Activated B cell treated with CpG ODN at 0.5 μM for 24 hours (primary cell): ENCODE results near the gene OR2A5. TPM values are rescaled to one million over a fixed set of nuclear protein-coding genes. Genes with fewer than 3 reads are reported as not detected.
"Not testable (repeated sequence)": the region's sequence is repeated elsewhere in the genome, so short reads cannot be mapped to it uniquely, and the experiment has no call there.

Experiments
- ATAC-seq: fragments of 200-7000 bp; cut with Tn5 transposase; one replicate; pipeline ENCODE4 v1.10.0; 2021; ENCODE audit warnings: low read depth, mild to moderate bottlenecking, moderate library complexity
- CTCF ChIA-PET: fragments of 350-600 bp; sonication (Branson Sonifier 250); formaldehyde crosslinking; loops from one replicate; lab custom pipeline; 2021; ENCODE audit warnings: antibody characterized with exemption; lab: Charles Lee
- POLR2A ChIA-PET: fragments of 350-600 bp; sonication (Branson Sonifier 250); formaldehyde crosslinking; loops from one replicate; lab custom pipeline; 2021; ENCODE audit warnings: antibody characterized with exemption; lab: Charles Lee
- DNase-seq: peaks from one replicate; pipeline ENCODE4 v3.0.0; 2022
- H3K27ac Mint-ChIP-seq: one replicate; pipeline ENCODE4 v1.8.0; 2020; ENCODE audit warnings: mixed read lengths
- H3K27me3 Mint-ChIP-seq: one replicate; pipeline ENCODE4 v1.8.0; 2021; ENCODE audit warnings: mixed read lengths
- H3K36me3 Mint-ChIP-seq: one replicate; pipeline ENCODE4 v1.8.0; 2021; ENCODE audit warnings: low read depth, mixed read lengths
- H3K4me1 Mint-ChIP-seq: one replicate; pipeline ENCODE4 v1.8.0; 2021; ENCODE audit warnings: mixed read lengths
- H3K4me3 Mint-ChIP-seq: one replicate; pipeline ENCODE4 v1.8.0; 2020; ENCODE audit warnings: mild to moderate bottlenecking, mixed read lengths
- H3K9me3 Mint-ChIP-seq: one replicate; pipeline ENCODE4 v1.8.0; 2020; ENCODE audit warnings: mixed read lengths
- intact Hi-C: fragments of 100-400 bp; cut with micrococcal nuclease; formaldehyde crosslinking; loops from one replicate; pipeline ENCODE4 v1.15.1; 2024
- total RNA-seq: library from RNA; stranded (reverse); gene quantifications from 2 replicates; pipeline ENCODE4 v1.2.3, GENCODE V29; 2022
- TF ChIP-seq, protein P1 (sequence below): fragments of 200-600 bp; IDR thresholded peaks from one replicate; pipeline ENCODE4 v1.8.0; 2022; ENCODE audit warnings: antibody characterized with exemption, mild to moderate bottlenecking

Gene OR2A5
- total RNA-seq, 1 donor from 2014 or later: not detected

DNA sequence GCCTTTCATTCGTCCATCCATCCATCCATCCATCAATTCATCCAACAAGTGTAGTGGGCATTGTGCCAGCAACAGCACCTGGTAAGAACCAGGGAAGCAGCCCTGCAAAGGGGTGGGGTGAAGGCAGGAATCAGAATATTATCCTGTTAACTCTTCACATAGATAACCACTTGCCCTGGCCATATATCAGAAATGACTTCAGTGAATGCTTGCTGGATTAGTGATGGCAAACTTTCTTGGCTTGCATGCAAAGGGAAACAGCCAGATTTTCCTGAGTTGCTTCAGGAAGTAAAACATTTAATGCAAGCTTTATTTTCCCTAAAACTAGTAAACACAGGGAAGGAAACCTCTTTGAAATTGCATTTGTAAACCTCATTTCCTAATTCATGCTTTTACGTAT lies 743 bp downstream of the OR2A5 start:
- intact Hi-C loops: no loop called here
- H3K4me3 Mint-ChIP-seq: no peak overlapping the region

DNA sequence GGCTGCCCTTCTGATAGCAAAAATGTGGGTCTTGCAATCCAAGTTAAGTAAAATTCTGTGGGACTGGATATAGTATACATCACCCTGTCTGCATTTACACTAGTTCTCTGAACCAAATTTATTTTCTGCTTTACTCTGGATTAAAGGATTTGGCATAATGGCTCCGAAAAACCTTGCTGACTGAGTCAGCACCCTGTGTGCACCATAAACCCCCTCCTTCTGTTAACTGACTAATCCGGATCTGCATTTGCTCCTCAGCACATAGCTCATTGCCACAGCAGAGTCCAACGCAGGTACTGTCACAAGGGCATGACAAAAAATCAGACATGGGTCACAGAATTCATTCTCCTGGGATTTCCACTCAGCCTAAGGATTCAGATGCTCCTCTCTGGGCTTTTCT lies 1.3 kb downstream of the OR2A5 start:
- Mint-ChIP-seq H3K27me3 (no peaks in the 10 kb centered on the region), H3K4me3 (no peak overlapping the region), H3K4me1 (no peaks in the 10 kb centered on the region), H3K36me3 (no peaks in the 10 kb centered on the region), H3K9me3 (no peaks in the 10 kb centered on the region), H3K27ac (no peak overlapping the region)
- no peak for DNase-seq
- ChIA-PET POLR2A (no interaction called here), CTCF (no interaction called here)
- no peak for ATAC-seq
- intact Hi-C loops: no loop called here
- TF ChIP-seq, protein P1, sequence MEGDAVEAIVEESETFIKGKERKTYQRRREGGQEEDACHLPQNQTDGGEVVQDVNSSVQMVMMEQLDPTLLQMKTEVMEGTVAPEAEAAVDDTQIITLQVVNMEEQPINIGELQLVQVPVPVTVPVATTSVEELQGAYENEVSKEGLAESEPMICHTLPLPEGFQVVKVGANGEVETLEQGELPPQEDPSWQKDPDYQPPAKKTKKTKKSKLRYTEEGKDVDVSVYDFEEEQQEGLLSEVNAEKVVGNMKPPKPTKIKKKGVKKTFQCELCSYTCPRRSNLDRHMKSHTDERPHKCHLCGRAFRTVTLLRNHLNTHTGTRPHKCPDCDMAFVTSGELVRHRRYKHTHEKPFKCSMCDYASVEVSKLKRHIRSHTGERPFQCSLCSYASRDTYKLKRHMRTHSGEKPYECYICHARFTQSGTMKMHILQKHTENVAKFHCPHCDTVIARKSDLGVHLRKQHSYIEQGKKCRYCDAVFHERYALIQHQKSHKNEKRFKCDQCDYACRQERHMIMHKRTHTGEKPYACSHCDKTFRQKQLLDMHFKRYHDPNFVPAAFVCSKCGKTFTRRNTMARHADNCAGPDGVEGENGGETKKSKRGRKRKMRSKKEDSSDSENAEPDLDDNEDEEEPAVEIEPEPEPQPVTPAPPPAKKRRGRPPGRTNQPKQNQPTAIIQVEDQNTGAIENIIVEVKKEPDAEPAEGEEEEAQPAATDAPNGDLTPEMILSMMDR: no peak

More for the DNA sequence above, 743 bp downstream of the OR2A5 start:
- no peaks in the 10 kb centered on the region for H3K4me1 Mint-ChIP-seq
- no peaks in the 10 kb centered on the region for H3K9me3 Mint-ChIP-seq
- TF ChIP-seq, protein P1: no peak
- H3K36me3 Mint-ChIP-seq: no peaks in the 10 kb centered on the region
- ChIA-PET POLR2A (no interaction called here), CTCF (no interaction called here)
- DNase-seq (no peak), ATAC-seq (no peak)
- H3K27ac Mint-ChIP-seq: no peak overlapping the region
- H3K27me3 Mint-ChIP-seq: no peaks in the 10 kb centered on the region

DNA sequence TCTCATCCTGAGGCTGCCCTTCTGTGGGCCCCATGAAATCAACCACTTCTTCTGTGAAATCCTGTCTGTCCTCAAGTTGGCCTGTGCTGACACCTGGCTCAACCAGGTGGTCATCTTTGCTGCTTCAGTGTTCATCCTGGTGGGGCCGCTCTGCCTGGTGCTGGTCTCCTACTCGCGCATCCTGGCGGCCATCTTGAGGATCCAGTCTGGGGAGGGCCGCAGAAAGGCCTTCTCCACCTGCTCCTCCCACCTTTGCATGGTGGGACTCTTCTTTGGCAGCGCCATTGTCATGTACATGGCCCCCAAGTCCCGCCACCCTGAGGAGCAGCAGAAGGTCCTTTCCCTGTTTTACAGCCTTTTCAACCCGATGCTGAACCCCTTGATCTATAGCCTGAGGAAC lies 2.1 kb downstream of the OR2A5 start:
- H3K4me1 Mint-ChIP-seq, H3K36me3 Mint-ChIP-seq, ATAC-seq, intact Hi-C loops, H3K4me3 Mint-ChIP-seq, DNase-seq, H3K9me3 Mint-ChIP-seq, H3K27me3 Mint-ChIP-seq, H3K27ac Mint-ChIP-seq, CTCF ChIA-PET, POLR2A ChIA-PET: not testable (repeated sequence)

DNA sequence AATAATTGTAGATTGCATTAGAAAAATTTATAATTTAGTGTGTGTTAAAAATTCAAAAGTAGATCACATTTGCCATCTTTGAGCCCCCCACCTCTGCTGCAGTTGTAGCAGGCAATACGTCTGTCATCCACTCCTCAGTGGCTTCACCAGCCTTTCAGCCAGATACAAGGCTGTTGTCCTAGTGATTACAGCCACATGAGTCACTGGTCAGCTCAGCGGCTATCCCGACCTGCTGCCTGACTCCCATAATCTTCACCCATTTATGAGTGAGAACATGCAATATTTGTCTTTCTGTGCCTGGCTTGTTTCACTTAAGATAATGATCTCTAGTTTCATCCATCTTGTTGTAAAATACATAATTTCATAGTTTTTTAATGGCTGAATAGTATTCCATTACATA lies 9.2 kb downstream of the OR2A5 start:
- intact Hi-C loops: no loop called here
- CTCF ChIA-PET: no interaction called here

DNA sequence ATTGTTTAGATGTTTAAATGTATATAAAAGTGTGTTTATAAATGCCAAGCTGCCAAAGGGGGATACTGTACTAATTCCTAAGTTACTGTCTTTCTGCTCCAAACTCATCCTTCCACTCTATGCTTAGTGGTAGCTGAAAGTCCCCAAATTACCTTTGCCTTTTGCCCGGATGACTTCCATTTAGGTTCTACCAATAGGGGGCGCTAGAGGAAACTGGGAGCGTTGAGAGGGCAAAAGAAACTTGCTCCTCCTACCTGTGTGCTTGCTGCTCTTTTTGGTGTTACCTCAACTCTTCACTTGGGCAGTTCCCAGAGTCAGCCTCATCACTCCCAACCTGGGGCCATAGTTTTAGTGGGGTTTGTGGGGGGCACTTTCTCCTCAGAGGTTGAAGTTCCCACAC lies 15.0 kb downstream of the OR2A5 start:
- Mint-ChIP-seq H3K9me3 (peaks cover 8% of the 10 kb centered on the region), H3K27me3 (peaks cover 7% of the 10 kb centered on the region), H3K27ac (no peak overlapping the region), H3K36me3 (no peaks in the 10 kb centered on the region), H3K4me3 (no peak overlapping the region), H3K4me1 (no peaks in the 10 kb centered on the region)
- POLR2A ChIA-PET: no interaction called here
- CTCF ChIA-PET: no interaction called here
- TF ChIP-seq, protein P1: no peak
- intact Hi-C loops: no loop called here
- ATAC-seq (no peak), DNase-seq (no peak)

More for the DNA sequence above, 9.2 kb downstream of the OR2A5 start:
- Mint-ChIP-seq H3K36me3 (no peaks in the 10 kb centered on the region), H3K4me1 (no peaks in the 10 kb centered on the region), H3K27ac (no peak overlapping the region), H3K9me3 (peaks cover 3% of the 10 kb centered on the region), H3K27me3 (peaks cover 7% of the 10 kb centered on the region), H3K4me3 (no peak overlapping the region)
- DNase-seq (no peak), ATAC-seq (no peak)
- TF ChIP-seq, protein P1: no peak
- POLR2A ChIA-PET: no interaction called here

DNA sequence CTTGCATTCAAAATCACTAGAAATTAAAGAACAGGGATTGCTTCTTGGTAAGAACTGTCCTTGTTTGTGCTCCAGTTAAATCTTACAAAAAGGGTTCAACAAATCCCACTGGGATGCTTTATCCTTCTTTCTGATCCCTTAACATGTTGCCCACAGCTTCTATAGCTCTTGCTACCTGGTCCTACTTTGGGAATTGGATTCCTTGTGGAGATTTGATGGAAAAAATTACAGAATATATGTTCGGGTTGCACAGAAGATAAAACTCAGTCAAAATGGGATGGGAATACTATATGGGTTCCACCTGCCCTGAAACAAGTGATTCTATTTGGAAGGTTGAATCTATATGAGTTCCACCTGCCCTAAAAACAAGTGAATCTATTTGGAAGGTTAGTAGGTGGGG lies 20.8 kb downstream of the OR2A5 start, which contains the start of gene OR2A25:
Gene OR2A25 (plus strand): TSS at position 301 of the 400 bp plus-strand sequence. CDS start 4,409 bp downstream, outside the sequence.
- Mint-ChIP-seq H3K27ac (no peak within 1 kb of the TSS), H3K4me1 (no peaks in the 10 kb centered on the region), H3K27me3 (peaks cover 8% of the 10 kb centered on the region), H3K9me3 (peaks cover 5% of the 10 kb centered on the region), H3K4me3 (no peak within 1 kb of the TSS), H3K36me3 (no peaks in the 10 kb centered on the region)
- CTCF ChIA-PET: no interaction called here
- intact Hi-C loops: no loop called here
- TF ChIP-seq, protein P1: no peak
- no peak for DNase-seq
- POLR2A ChIA-PET: no interaction called here
- ATAC-seq: no peak
